GM19372 (cell line): ENCODE data around the gene MKNK1.

Source experiments
- ATAC-seq: cut with Tn5 transposase; IDR thresholded peaks from one replicate; pipeline ENCODE4 v1.9.1; 2021; ENCODE audit warnings: mild to moderate bottlenecking, low read depth, moderate library complexity; ENCODE audit not compliant: unreplicated experiment

Gene MKNK1

DNA sequence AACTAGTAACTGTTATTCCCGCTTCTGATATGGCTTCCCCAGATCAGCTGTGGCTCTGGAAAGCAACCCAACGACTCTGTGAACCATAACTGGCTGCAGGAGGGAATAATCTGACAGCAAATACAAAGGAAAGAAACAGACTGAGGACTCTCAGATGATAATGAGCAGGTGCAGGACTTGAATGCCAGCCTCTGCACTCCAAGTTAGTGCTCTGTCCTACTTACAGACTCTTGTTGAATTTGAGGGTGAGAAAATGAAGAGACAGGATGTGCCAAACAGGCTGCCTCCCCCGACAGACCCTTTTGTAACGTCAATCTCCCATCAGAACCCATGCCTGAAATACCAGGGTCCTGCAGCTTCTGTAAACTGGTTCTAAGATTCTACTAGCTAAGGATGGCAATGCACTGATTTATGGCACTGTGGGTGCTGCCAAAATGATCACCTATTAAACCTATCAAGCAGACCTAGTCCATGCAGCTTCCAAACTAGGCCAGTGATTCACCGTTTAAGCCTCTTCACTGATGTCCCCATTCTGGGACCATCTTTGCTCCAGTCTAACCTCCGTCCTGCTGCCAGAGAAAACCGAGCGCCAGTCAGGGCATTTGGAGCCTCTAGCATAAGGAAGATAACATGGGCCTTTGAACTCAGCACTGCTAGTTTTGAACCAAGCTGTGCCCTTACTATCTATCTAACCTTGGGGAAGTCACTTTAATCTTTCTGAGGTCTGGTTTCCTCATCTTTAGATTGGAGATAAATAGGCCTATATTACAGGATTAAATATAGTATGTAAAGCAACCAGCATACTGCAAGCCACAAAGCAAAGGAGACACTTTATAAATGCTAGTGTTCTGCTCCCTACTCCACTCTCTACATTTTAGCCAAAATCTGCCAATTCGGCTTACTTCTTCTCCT is 4.8 kb downstream of the MKNK1 start:
- no peak for ATAC-seq

GRCh38 chr1:46596846-46597245 is 7.2 kb downstream of the MKNK1 start:
- ATAC-seq: no peak

- ATAC-seq: no peak
Observed at GRCh38 chr1:46596036-46596435, 8.0 kb downstream of the MKNK1 start.

DNA sequence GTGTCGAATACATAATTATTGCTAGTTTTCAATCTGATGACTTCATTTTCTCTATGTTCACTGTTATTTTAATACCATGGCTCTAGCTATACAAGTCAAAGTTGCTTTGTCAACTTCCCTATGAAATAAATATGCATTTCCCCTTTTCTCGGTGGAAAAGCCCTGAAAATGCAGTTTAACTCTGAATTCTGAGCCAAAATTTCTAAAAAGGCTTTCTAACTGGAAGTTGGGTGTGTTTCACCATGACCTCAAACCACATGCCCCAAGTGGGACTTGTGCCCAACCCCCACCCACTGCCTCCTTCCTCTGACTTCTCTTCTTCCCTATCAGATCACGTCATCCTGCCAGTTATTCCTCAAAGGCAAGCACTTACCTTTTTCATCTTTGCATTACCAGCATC is 8.9 kb downstream of the MKNK1 start:
- no peak for ATAC-seq

DNA sequence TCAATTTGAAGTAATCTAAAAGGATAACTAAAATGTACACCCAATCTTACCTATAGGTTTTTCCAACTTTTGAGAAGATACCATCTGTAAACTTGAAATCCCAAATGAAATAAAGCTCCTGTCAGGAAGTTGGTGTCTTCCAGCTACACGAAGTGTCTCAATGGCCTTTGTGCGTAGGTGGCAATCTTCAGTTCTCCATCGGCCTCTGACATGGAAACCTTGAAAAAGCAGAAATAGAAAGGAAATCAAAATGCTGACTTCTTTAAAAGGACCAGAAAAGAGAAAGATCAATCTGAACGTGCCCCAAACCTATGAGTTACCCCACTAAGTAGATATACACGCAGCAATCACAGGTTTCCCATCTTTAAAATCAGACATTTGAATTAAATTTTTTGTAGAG is 10.0 kb downstream of the MKNK1 start:
- no peak for ATAC-seq

DNA sequence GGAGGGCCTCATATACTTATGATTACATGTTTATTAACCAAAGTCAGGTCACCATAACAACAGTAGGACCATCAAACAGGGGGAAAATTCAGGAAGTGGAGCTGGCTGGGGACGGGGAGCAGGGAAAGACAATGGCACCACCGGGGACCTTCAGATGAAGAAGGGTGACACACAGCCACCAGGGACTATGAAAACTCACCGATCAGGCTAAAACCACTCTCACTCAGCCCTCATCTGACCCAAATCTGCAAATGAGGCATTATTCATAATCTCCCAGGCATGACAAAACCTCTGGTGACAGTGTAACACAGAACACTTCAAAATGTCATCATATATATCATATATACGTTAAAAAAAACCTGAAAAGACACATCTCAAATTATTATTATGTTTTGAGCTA is 11.2 kb downstream of the MKNK1 start:
- no peak for ATAC-seq

DNA sequence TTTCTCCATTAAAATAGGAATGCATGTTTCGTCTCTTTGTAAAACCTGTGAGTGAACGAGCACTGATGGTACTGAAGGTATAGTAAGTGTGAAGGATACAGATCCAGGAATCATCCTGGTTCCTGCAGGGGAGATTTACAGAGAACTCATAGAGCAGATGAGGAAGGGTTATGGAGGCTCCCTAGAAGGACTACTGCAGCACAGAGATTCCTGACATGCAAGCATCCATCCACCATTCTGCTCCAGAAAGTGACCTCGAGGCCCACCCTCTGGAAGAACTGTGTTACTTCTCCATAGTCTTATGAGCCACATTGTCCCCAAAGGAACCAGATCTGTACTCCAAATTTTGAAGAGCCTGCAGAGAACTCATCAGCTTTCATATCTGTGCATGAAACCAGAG is 14.5 kb downstream of the MKNK1 start:
- no peak for ATAC-seq

GRCh38 chr1:46587069-46587468 is 17.0 kb downstream of the MKNK1 start:
- ATAC-seq: no peak

DNA sequence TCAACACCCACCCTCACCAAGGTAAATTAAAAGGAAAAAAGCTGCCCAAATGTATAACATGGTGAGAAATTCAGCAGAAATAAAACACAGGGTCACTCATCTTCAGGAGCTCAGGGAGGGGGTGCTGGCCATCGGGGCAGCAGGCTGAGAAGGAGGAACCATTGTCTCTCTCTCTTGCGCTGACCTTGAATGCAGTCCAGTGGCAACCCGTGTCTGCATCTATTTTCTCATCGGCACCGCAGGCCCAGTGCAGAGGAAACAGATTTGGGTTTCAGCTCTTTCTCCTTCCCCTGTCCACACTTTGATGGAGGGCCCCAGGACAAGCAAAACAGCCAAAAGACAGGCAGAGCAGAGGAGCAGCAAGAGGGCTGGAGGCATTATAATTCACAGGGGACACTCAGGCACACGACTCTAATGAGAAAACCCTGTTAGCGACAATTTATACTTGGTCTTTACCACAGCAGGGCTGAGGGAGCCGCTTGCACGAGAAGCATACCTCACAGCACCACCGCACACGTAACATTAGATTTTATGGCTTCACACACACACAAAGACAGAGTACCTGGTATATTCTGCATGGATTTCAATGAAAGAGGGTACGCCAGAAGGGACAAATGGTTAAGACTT is 18.6 kb downstream of the MKNK1 start:
- no peak for ATAC-seq

DNA sequence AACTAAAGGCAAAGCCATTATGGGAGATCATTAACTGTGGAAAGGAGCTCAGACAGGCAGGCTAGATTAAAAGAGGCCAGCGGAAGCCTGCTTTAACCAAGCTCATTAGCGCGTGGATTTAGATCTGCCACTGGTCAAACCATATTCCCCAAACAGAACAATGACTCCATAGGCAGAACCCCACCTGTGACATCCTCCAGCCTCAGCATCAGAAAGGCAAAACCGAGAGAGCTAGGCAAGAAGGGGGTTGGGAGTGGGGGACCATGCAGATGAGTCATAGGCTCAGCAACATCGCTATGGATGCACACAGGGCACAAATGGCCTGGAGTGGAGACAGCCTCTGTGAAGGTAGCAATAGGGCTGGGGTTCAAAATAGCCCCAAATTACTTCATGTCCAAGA is 20.6 kb downstream of the MKNK1 start:
- ATAC-seq: no peak

DNA sequence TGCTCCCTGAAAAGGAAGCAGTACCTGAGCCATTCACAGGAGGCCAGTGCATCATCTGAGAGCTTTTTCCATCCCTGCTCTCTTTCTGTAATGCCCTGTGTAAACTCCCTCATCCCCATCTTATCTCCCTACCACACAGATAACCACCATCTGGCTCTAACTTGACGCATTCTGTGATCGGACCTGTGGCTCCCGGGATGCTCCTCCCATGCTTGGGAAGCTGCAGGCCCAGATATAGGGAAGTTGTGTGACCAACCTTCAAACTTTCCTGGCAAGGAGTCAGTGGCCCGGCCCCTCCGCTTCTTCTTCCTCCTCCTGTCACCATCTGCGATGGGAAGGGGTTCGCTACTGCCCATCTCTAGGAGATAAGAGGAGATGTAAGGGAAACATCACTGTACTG is 21.1 kb downstream of the MKNK1 start:
- no peak for ATAC-seq

GRCh38 chr1:46581681-46582455 is 22.2 kb downstream of the MKNK1 start:
- no peak for ATAC-seq

DNA sequence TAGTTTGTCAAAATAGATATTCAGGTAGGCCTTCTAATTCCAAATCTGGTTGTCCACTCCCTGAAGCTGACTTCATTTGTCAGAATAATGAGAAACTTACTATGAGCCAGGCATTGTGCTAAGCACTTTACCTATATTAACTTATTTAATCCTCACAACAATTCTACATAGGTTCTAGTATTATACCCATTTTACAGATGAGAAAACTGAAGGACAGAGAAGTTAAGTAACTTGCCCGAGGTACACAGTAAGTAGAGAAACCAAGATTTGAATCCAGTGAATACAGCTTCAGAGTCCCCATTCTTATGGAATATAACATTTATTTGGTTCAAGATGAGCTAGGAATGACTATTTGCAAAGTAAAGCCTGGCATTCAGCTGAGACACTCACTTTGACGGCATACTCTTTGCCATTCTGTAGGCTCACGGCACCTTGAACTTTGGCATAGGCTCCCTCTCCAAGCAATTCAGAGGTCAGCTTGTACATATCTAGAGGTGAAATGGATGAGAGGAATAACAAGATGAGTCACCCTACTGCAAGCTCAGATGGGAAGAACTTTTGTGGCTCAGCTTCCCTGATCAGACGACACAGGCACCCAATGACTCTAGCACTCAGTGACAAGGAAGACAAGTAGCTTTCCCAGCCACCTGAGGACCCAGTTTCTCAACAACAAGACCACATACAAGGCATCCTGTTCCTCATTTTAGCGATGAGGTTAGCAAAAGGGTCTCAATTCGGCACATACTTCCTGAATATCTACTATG is 23.7 kb downstream of the MKNK1 start:
- no peak for ATAC-seq

- no peak for ATAC-seq
Observed at GRCh38 chr1:46577671-46578070, 26.4 kb downstream of the MKNK1 start.

GRCh38 chr1:46576596-46576995 is 27.5 kb downstream of the MKNK1 start:
- no peak for ATAC-seq

DNA sequence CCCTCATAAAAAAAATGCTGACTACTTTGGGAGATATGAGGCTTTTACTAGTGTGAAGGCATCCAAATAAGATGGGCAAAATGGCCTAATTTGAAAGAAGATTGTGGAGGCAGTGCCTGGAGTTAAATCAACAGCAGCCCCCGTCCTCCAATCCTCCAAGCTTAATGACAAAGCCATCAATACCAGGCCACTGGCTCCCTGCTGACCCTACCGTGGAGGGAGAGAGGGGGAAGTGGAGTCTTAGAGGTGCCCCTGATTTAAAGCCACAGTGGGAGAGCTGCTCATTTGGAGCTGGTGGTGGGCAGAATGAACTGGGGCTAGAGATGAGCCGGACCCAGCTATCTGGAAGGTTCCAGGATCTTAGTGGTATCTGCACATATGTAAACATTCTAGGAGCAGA is 28.3 kb downstream of the MKNK1 start:
- no peak for ATAC-seq

- ATAC-seq: no peak
Observed at GRCh38 chr1:46575300-46575699, 28.8 kb downstream of the MKNK1 start.

GRCh38 chr1:46571691-46572225 is 32.3 kb downstream of the MKNK1 start:
- no peak for ATAC-seq

- ATAC-seq: no peak
Observed at GRCh38 chr1:46569884-46570725, 34.0 kb downstream of the MKNK1 start.
